ENCODE results near the gene RHBDL3.
A peak's percentile ranks its signal among the peaks of the same experiment; 100 is the strongest.

Gene RHBDL3

GRCh38 chr17:32265192-32265923 is at the start of gene RHBDL3:
RHBDL3 (plus strand) TSS chr17:32265832; CDS start chr17:32266190, 358 bp downstream.
- Histone ChIP-seq H3K27ac (no peak within 1 kb of the TSS), H3K36me3 (no peaks in the 10 kb centered on the region), H3K9me3 (no peaks in the 10 kb centered on the region), H3K27me3 (peaks cover 99% of the 10 kb centered on the region), H3K4me3 (ENCODE audit: low read depth in 1 of 2, low read length in 1 of 2) (peak within 1 kb of the TSS in 1 of 2 experiments; percentile 40), H3K4me1 (ENCODE audit: control insufficient read depth in 1 of 2, insufficient read depth in 1 of 2, low read depth in 1 of 2, low read length in 1 of 2) (peaks cover 9 to 18% of the 10 kb centered on the region in 2 experiments)
- no peak for TF ChIP-seq CTCF (IDR thresholded peaks at IDR 0.05)

- peaks cover 70% of the 10 kb centered on the region for H3K36me3 ChIP-seq
- no peak for TF ChIP-seq CTCF (IDR thresholded peaks at IDR 0.05)
Measured at GRCh38 chr17:32222621-32223020, 43.0 kb upstream of the RHBDL3 start.

GRCh38 chr17:32223703-32224102 is 41.9 kb upstream of the RHBDL3 start:
- H3K27me3 ChIP-seq = no peaks in the 10 kb centered on the region
- H3K4me3 ChIP-seq (ENCODE audit: low read depth in 1 of 2, low read length in 1 of 2) = no peak overlapping the region
- no peaks in the 10 kb centered on the region for H3K4me1 ChIP-seq (ENCODE audit: control insufficient read depth in 1 of 2, insufficient read depth in 1 of 2, low read depth in 1 of 2, low read length in 1 of 2)
- H3K27ac ChIP-seq = no peak overlapping the region
- TF ChIP-seq CTCF (IDR thresholded peaks at IDR 0.05) = no peak
- H3K9me3 ChIP-seq = no peaks in the 10 kb centered on the region
- H3K36me3 ChIP-seq = peaks cover 69% of the 10 kb centered on the region

More at GRCh38 chr17:32222621-32223020, 43.0 kb upstream of the RHBDL3 start:
- Histone ChIP-seq H3K9me3 (no peaks in the 10 kb centered on the region), H3K27me3 (no peaks in the 10 kb centered on the region), H3K27ac (no peak overlapping the region), H3K4me1 (ENCODE audit: control insufficient read depth in 1 of 2, insufficient read depth in 1 of 2, low read depth in 1 of 2, low read length in 1 of 2) (no peaks in the 10 kb centered on the region), H3K4me3 (ENCODE audit: low read depth in 1 of 2, low read length in 1 of 2) (no peak overlapping the region)

GRCh38 chr17:32226886-32227285 is 38.7 kb upstream of the RHBDL3 start:
- Histone ChIP-seq H3K27ac (no peak overlapping the region), H3K4me3 (ENCODE audit: low read depth in 1 of 2, low read length in 1 of 2) (no peak overlapping the region), H3K9me3 (no peaks in the 10 kb centered on the region)

GRCh38 chr17:32227910-32228309 is 37.7 kb upstream of the RHBDL3 start:
- H3K36me3 ChIP-seq = peaks cover 52% of the 10 kb centered on the region
- H3K27ac ChIP-seq = no peak overlapping the region
- TF ChIP-seq CTCF (IDR thresholded peaks at IDR 0.05) = no peak
- H3K27me3 ChIP-seq = no peaks in the 10 kb centered on the region
- no peaks in the 10 kb centered on the region for H3K4me1 ChIP-seq (ENCODE audit: control insufficient read depth in 1 of 2, insufficient read depth in 1 of 2, low read depth in 1 of 2, low read length in 1 of 2)
- H3K4me3 ChIP-seq (ENCODE audit: low read depth in 1 of 2, low read length in 1 of 2) = no peak overlapping the region
- no peaks in the 10 kb centered on the region for H3K9me3 ChIP-seq

More at GRCh38 chr17:32226886-32227285, 38.7 kb upstream of the RHBDL3 start:
- TF ChIP-seq CTCF (IDR thresholded peaks at IDR 0.05) = no peak
- Histone ChIP-seq H3K27me3 (no peaks in the 10 kb centered on the region), H3K36me3 (peaks cover 56% of the 10 kb centered on the region), H3K4me1 (ENCODE audit: control insufficient read depth in 1 of 2, insufficient read depth in 1 of 2, low read depth in 1 of 2, low read length in 1 of 2) (no peaks in the 10 kb centered on the region)
